ENCODE measurements around the gene ST6GALNAC1.

Gene ST6GALNAC1

GRCh38 chr17:76674600-76674999, 31.0 kb upstream of the ST6GALNAC1 start:
- no peak for DNase-seq

- DNase-seq, result no peak
Observed at GRCh38 chr17:76673729-76674128, 30.2 kb upstream of the ST6GALNAC1 start.

- no peak for DNase-seq
Observed at GRCh38 chr17:76672892-76673291, 29.3 kb upstream of the ST6GALNAC1 start.

GRCh38 chr17:76672270-76672851, 28.8 kb upstream of the ST6GALNAC1 start:
- DNase-seq, result no peak

- DNase-seq, result no peak
Observed at GRCh38 chr17:76671912-76672262, 28.3 kb upstream of the ST6GALNAC1 start.

- peak; percentile 100 for DNase-seq
Observed at GRCh38 chr17:76671123-76671911, 27.8 kb upstream of the ST6GALNAC1 start.

- DNase-seq, result no peak
Observed at GRCh38 chr17:76670718-76671122, 27.2 kb upstream of the ST6GALNAC1 start.

GRCh38 chr17:76670020-76670717, 26.6 kb upstream of the ST6GALNAC1 start:
- no peak for DNase-seq

GRCh38 chr17:76667786-76668453, 24.4 kb upstream of the ST6GALNAC1 start:
- DNase-seq, result no peak

- DNase-seq, result no peak
Observed at GRCh38 chr17:76667491-76667755, 23.9 kb upstream of the ST6GALNAC1 start.

GRCh38 chr17:76660656-76661042, 17.1 kb upstream of the ST6GALNAC1 start:
- DNase-seq, result no peak

- peak; percentile 85 for DNase-seq
Observed at GRCh38 chr17:76659928-76660655, 16.5 kb upstream of the ST6GALNAC1 start.

- DNase-seq, result no peak
Observed at GRCh38 chr17:76658242-76658662, 14.7 kb upstream of the ST6GALNAC1 start.

- DNase-seq, result no peak
Observed at GRCh38 chr17:76657505-76658241, 14.1 kb upstream of the ST6GALNAC1 start.

GRCh38 chr17:76654408-76654807, 10.9 kb upstream of the ST6GALNAC1 start:
- DNase-seq, result peak; percentile 67

GRCh38 chr17:76650504-76650903, 6.9 kb upstream of the ST6GALNAC1 start:
- no peak for DNase-seq

- DNase-seq, result no peak
Observed at GRCh38 chr17:76646712-76647111, 3.2 kb upstream of the ST6GALNAC1 start.

- no peak for DNase-seq
Observed at GRCh38 chr17:76645481-76645880, 1.9 kb upstream of the ST6GALNAC1 start.

GRCh38 chr17:76644995-76645394, 1.4 kb upstream of the ST6GALNAC1 start:
- DNase-seq, result no peak

- DNase-seq, result no peak
Observed at GRCh38 chr17:76642994-76643393, 563 bp downstream of the ST6GALNAC1 start.

- DNase-seq, result no peak
Observed at GRCh38 chr17:76642032-76642561, 1.5 kb downstream of the ST6GALNAC1 start.

GRCh38 chr17:76641501-76641900, 2.1 kb downstream of the ST6GALNAC1 start:
- DNase-seq, result no peak

Data from hematopoietic multipotent progenitor cell treated with erythropoietin and hydrocortisone succinate and interleukin-3 and kit ligand, for 4 days (in vitro differentiated cells).